Loucy (cell line): Measurements from ENCODE around the gene CDC25A.

ENCODE experiments used
- H2AFZ ChIP-seq: fragments of 200-600 bp; sonication (generic); 2 replicates; pipeline ENCODE4 v1.6.0; 2016; ENCODE audit warnings: antibody characterized with exemption, mild to moderate bottlenecking, low read length, moderate library complexity
- H3F3A ChIP-seq: fragments of 200-600 bp; 2 replicates; pipeline ENCODE4 v1.6.0; 2016; ENCODE audit warnings: antibody characterized with exemption, low read depth, mild to moderate bottlenecking
- H3K27me3 ChIP-seq: fragments of 200-600 bp; sonication (generic); 2 replicates; pipeline ENCODE4 v1.6.1; 2014; ENCODE audit warnings: low read length, mild to moderate bottlenecking; ENCODE audit not compliant: insufficient read depth, poor library complexity, severe bottlenecking
- H3K36me3 ChIP-seq: fragments of 200-600 bp; sonication (generic); 2 replicates; pipeline ENCODE4 v1.6.1; 2016; ENCODE audit warnings: low read length; ENCODE audit not compliant: insufficient read depth
- H3K4me1 ChIP-seq: fragments of 200-600 bp; sonication (generic); 2 replicates; pipeline ENCODE4 v1.5.1; 2014; ENCODE audit warnings: low read length, mild to moderate bottlenecking; ENCODE audit not compliant: insufficient read depth, poor library complexity, severe bottlenecking
- H3K4me2 ChIP-seq: fragments of 200-600 bp; sonication (generic); 2 replicates; pipeline ENCODE4 v1.6.0; 2014; ENCODE audit warnings: antibody characterized with exemption, low read length, low read depth, mild to moderate bottlenecking; ENCODE audit not compliant: poor library complexity, severe bottlenecking
- H3K4me3 ChIP-seq: fragments of 200-600 bp; sonication (generic); 2 replicates; pipeline ENCODE4 v1.5.1; 2014; ENCODE audit warnings: low read length, mild to moderate bottlenecking, mixed read lengths; ENCODE audit not compliant: poor library complexity, severe bottlenecking
- H3K79me2 ChIP-seq: fragments of 200-600 bp; sonication (generic); 2 replicates; pipeline ENCODE4 v1.6.1; 2014; ENCODE audit warnings: low read length; ENCODE audit not compliant: insufficient read depth
- H3K9ac ChIP-seq: fragments of 200-600 bp; sonication (generic); 2 replicates; pipeline ENCODE4 v1.6.0; 2014; ENCODE audit warnings: mild to moderate bottlenecking, low read depth, low read length, moderate library complexity; ENCODE audit not compliant: poor library complexity, severe bottlenecking
- H3K9me2 ChIP-seq: fragments of 200-600 bp; sonication (generic); replicated peaks from 2 replicates; pipeline ENCODE4 v1.6.1; 2016; ENCODE audit warnings: low read depth, low read length, mixed read lengths
- H3K9me3 ChIP-seq: fragments of 200-600 bp; sonication (generic); 2 replicates; pipeline ENCODE4 v1.6.1; 2014; ENCODE audit warnings: mild to moderate bottlenecking, antibody characterized with exemption, low read length, low read depth; ENCODE audit not compliant: insufficient read depth
- H4K20me1 ChIP-seq: fragments of 200-600 bp; sonication (generic); 2 replicates; pipeline ENCODE4 v1.6.0; 2014; ENCODE audit warnings: antibody characterized with exemption, low read length, mild to moderate bottlenecking; ENCODE audit not compliant: insufficient read depth, poor library complexity, severe bottlenecking
- CTCF ChIP-seq: fragments of 200-600 bp; sonication (generic); conservative IDR thresholded peaks from 2 replicates; pipeline ENCODE4 v1.5.1; 2014; ENCODE audit warnings: mild to moderate bottlenecking, antibody characterized with exemption, low read length
- EZH2phosphoT487 ChIP-seq: fragments of 200-600 bp; IDR thresholded peaks from 2 replicates; pipeline ENCODE4 v1.6.1; 2018; ENCODE audit warnings: antibody characterized with exemption, mild to moderate bottlenecking, moderate library complexity, borderline replicate concordance

CDC25A gene

GRCh38 chr3:48155122-48155521 is 33.1 kb downstream of the CDC25A start:
- TF ChIP-seq EZH2phosphoT487, result no peak
- TF ChIP-seq CTCF, result no peak
- Histone ChIP-seq H3K4me2 (no peak overlapping the region), H3K36me3 (peaks cover 29% of the 10 kb centered on the region; the same call in 1 of the 2 replicates), H3K79me2 (no peaks in the 10 kb centered on the region), H3K4me3 (no peak overlapping the region), H2AFZ (no peak overlapping the region), H3K4me1 (no peaks in the 10 kb centered on the region), H3F3A (no peaks in the 10 kb centered on the region), H3K9me3 (no peaks in the 10 kb centered on the region), H3K27me3 (no peaks in the 10 kb centered on the region), H4K20me1 (no peaks in the 10 kb centered on the region), H3K9me2 (no peaks in the 10 kb centered on the region), H3K9ac (no peak overlapping the region)

- H2AFZ ChIP-seq, result peak overlapping the region; percentile 42; the same call in 1 of the 2 replicates
- no peaks in the 10 kb centered on the region for H4K20me1 ChIP-seq
- no peak overlapping the region for H3K4me3 ChIP-seq
- H3K4me2 ChIP-seq, result no peak overlapping the region
- H3K79me2 ChIP-seq, result no peaks in the 10 kb centered on the region
- H3K9me3 ChIP-seq, result no peaks in the 10 kb centered on the region
- H3K4me1 ChIP-seq, result no peaks in the 10 kb centered on the region
- no peaks in the 10 kb centered on the region for H3K36me3 ChIP-seq
- H3K27me3 ChIP-seq, result no peaks in the 10 kb centered on the region
- no peak overlapping the region for H3K9ac ChIP-seq
- no peak for TF ChIP-seq EZH2phosphoT487
- TF ChIP-seq CTCF, result no peak
- no peaks in the 10 kb centered on the region for H3K9me2 ChIP-seq
- H3F3A ChIP-seq, result no peaks in the 10 kb centered on the region
Measured at GRCh38 chr3:48151807-48152427, 36.3 kb downstream of the CDC25A start.

GRCh38 chr3:48151058-48151806 is 37.0 kb downstream of the CDC25A start:
- Histone ChIP-seq H2AFZ (peak overlapping the region; percentile 57; the same call in 1 of the 2 replicates), H3K9me3 (no peaks in the 10 kb centered on the region), H3F3A (no peaks in the 10 kb centered on the region), H4K20me1 (no peaks in the 10 kb centered on the region), H3K27me3 (no peaks in the 10 kb centered on the region), H3K9ac (no peak overlapping the region), H3K4me2 (no peak overlapping the region), H3K36me3 (no peaks in the 10 kb centered on the region), H3K4me1 (no peaks in the 10 kb centered on the region), H3K4me3 (no peak overlapping the region), H3K79me2 (no peaks in the 10 kb centered on the region), H3K9me2 (no peaks in the 10 kb centered on the region)
- TF ChIP-seq CTCF (peak; percentile 84), EZH2phosphoT487 (no peak)
